SK-N-SH (cell line): Measurements from ENCODE around the gene SYNGR4. TPM values are rescaled to one million over a fixed set of nuclear protein-coding genes. Genes with fewer than 3 reads are reported as not detected.
A peak's percentile ranks its signal among the peaks of the same experiment; 100 is the strongest.

Source experiments
- CTCF ChIA-PET: fragments of 300-600, 350-600 bp; formaldehyde crosslinking; extraction: SDS; loops from one replicate; lab custom pipeline; 2021; lab: Yijun Ruan, JAX
- POLR2A ChIA-PET: fragments of 350-600 bp; sonication (Branson Sonifier 250); formaldehyde crosslinking; extraction: SDS; loops from one replicate; lab custom pipeline; 2020; ENCODE audit warnings: antibody characterized with exemption, inconsistent platforms; lab: Yijun Ruan, JAX
- DNase-seq: peaks from one replicate; pipeline ENCODE4 v3.0.0; 2012
- H2AFZ ChIP-seq: fragments of 200-600 bp; sonication (generic); 2 replicates; pipeline ENCODE4 v1.8.1; 2016; ENCODE audit warnings: antibody characterized with exemption, mild to moderate bottlenecking, low read depth
- H3F3A ChIP-seq: fragments of 200-600 bp; sonication (generic); replicated peaks from 2 replicates; pipeline ENCODE3; 2016; ENCODE audit warnings: antibody characterized with exemption, mild to moderate bottlenecking; ENCODE audit not compliant: insufficient read depth
- H3K27ac ChIP-seq, 2 experiments: fragments of 200-500 bp in 1 of 2; fragments of 200-600 bp in 1 of 2; sonication (Bioruptor generic) in 1 of 2; sonication (generic), shearing (Covaris generic) in 1 of 2; 2 replicates each; pipeline versions ENCODE4 v1.5.1 to v1.6.1; 2014 to 2016; ENCODE audit warnings: low read depth in 2 of 2, inconsistent platforms in 1 of 2, low read length in 1 of 2, mild to moderate bottlenecking in 1 of 2, mixed read lengths in 1 of 2
- H3K27me3 ChIP-seq: fragments of 200-600 bp; sonication (generic), shearing (Covaris generic); 2 replicates; pipeline ENCODE4 v1.6.1; 2016; ENCODE audit warnings: mixed run types; ENCODE audit not compliant: insufficient read depth
- H3K36me3 ChIP-seq, 2 experiments: fragments of 200-500 bp in 1 of 2; fragments of 200-600 bp in 1 of 2; sonication (Bioruptor generic) in 1 of 2; sonication (generic) in 1 of 2; replicated peaks in 1 of 2; 2 replicates each; pipeline versions ENCODE3 to v1.5.1; 2014 to 2016; ENCODE audit warnings: low read length in 1 of 2, mild to moderate bottlenecking in 1 of 2; ENCODE audit not compliant: insufficient read depth in 2 of 2, control insufficient read depth in 1 of 2
- H3K4me1 ChIP-seq, 2 experiments: fragments of 200-500 bp in 1 of 2; fragments of 200-600 bp in 1 of 2; sonication (Bioruptor generic) in 1 of 2; sonication (generic), shearing (Covaris generic) in 1 of 2; 2 replicates each; pipeline versions ENCODE4 v1.5.1 to v1.6.1; 2014 to 2016; ENCODE audit warnings: low read depth in 1 of 2, low read length in 1 of 2, mixed run types in 1 of 2; ENCODE audit not compliant: insufficient read depth in 2 of 2, control insufficient read depth in 1 of 2
- H3K4me2 ChIP-seq: fragments of 200-600 bp; sonication (generic), shearing (Covaris generic); 2 replicates; pipeline ENCODE4 v1.6.1; 2017; ENCODE audit warnings: mixed run types
- H3K4me3 ChIP-seq, 2 experiments: fragments of 200-500 bp in 1 of 2; fragments of 200-600 bp in 1 of 2; sonication (Bioruptor generic) in 1 of 2; sonication (generic), shearing (Covaris generic) in 1 of 2; 2 replicates each; pipeline versions ENCODE4 v1.5.1 to v1.8.1; 2014 to 2016; ENCODE audit warnings: low read depth in 2 of 2, inconsistent platforms in 1 of 2, low read length in 1 of 2, mild to moderate bottlenecking in 1 of 2, mixed read lengths in 1 of 2, moderate library complexity in 1 of 2
- H3K79me2 ChIP-seq: fragments of 200-600 bp; sonication (generic); 2 replicates; pipeline ENCODE4 v1.8.1; 2017; ENCODE audit warnings: mild to moderate bottlenecking; ENCODE audit not compliant: insufficient read depth
- H3K9ac ChIP-seq: fragments of 200-600 bp; sonication (generic); 2 replicates; pipeline ENCODE4 v1.6.1; 2017; ENCODE audit warnings: mixed run types
- H3K9me2 ChIP-seq: fragments of 200-600 bp; sonication (generic); 2 replicates; pipeline ENCODE4 v1.6.1; 2017; ENCODE audit warnings: mixed run types
- H3K9me3 ChIP-seq: fragments of 200-600 bp; sonication (generic); 2 replicates; pipeline ENCODE4 v1.6.1; 2017; ENCODE audit warnings: mixed run types, mild to moderate bottlenecking, moderate library complexity
- H4K20me1 ChIP-seq: fragments of 200-600 bp; sonication (generic); 2 replicates; pipeline ENCODE4 v1.6.1; 2017; ENCODE audit warnings: mild to moderate bottlenecking, mixed run types; ENCODE audit not compliant: insufficient read depth
- CHD2 ChIP-seq: fragments of 150-350 bp; IDR thresholded peaks from 2 replicates; pipeline ENCODE4 v1.6.1; 2018; ENCODE audit warnings: low read length; ENCODE audit not compliant: partially characterized antibody
- CTCF ChIP-seq: fragments of 200-600 bp; sonication (generic); IDR thresholded peaks from 2 replicates; pipeline ENCODE4 v1.6.1; 2017; ENCODE audit warnings: antibody characterized with exemption, mild to moderate bottlenecking, moderate library complexity
- EZH2phosphoT487 ChIP-seq: fragments of 200-600 bp; sonication (generic); IDR thresholded peaks from 2 replicates; pipeline ENCODE4 v1.6.1; 2017; ENCODE audit warnings: low read depth, mixed run types, mild to moderate bottlenecking, antibody characterized with exemption, moderate library complexity, borderline replicate concordance
- FOSL2 ChIP-seq: IDR thresholded peaks from 2 replicates; pipeline ENCODE4 v1.4.0; 2012; ENCODE audit warnings: low read depth, mild to moderate bottlenecking, moderate library complexity, borderline replicate concordance
- FOXM1 ChIP-seq: IDR thresholded peaks from 2 replicates; pipeline ENCODE4 v1.4.0; 2012; ENCODE audit warnings: low read depth, mild to moderate bottlenecking
- IRF3 ChIP-seq: fragments of 150-350 bp; IDR thresholded peaks from 2 replicates; pipeline ENCODE4 v1.6.1; 2016; ENCODE audit warnings: mild to moderate bottlenecking, low read depth, low read length
- JUND ChIP-seq: IDR thresholded peaks from 2 replicates; pipeline ENCODE4 v1.4.0; 2012
- MEF2A ChIP-seq: IDR thresholded peaks from 2 replicates; pipeline ENCODE4 v1.4.0; 2012; ENCODE audit warnings: low read depth, borderline replicate concordance
- MXI1 ChIP-seq: IDR thresholded peaks from 2 replicates; pipeline ENCODE4 v1.6.1; 2012; ENCODE audit warnings: mild to moderate bottlenecking, low read depth, low read length, improper control_type of control experiment
- NFIC ChIP-seq: IDR thresholded peaks from 2 replicates; pipeline ENCODE4 v1.4.0; 2012; ENCODE audit warnings: borderline replicate concordance
- NRF1 ChIP-seq: IDR thresholded peaks from 2 replicates; pipeline ENCODE4 v1.6.1; 2012; ENCODE audit warnings: low read depth, mild to moderate bottlenecking, low read length
- RAD21 ChIP-seq: IDR thresholded peaks from 2 replicates; pipeline ENCODE4 v1.6.1; 2012; ENCODE audit warnings: mild to moderate bottlenecking, low read length
- SMC3 ChIP-seq: IDR thresholded peaks from 2 replicates; pipeline ENCODE4 v1.6.1; 2012; ENCODE audit warnings: low read depth, low read length, improper control_type of control experiment
- TCF12 ChIP-seq: IDR thresholded peaks from 2 replicates; pipeline ENCODE4 v1.4.0; 2012
- ZBTB33 ChIP-seq: IDR thresholded peaks from 2 replicates; pipeline ENCODE4 v1.4.0; 2012; ENCODE audit warnings: low read depth, borderline replicate concordance
- WGBS: methylation state at CpG from one replicate; pipeline ENCODE4 v1.1.6; 2017; ENCODE audit warnings: low lambda C conversion rate; 5-methylcytosine and 5-hydroxymethylcytosine counted together
- polyA plus RNA-seq, 3 experiments: library from polyadenylated mRNA; depleted of rRNA; stranded (reverse); fragments of >200 nt; gene quantifications; 2 replicates each; pipeline ENCODE4 v1.2.3, GENCODE V29; 2012
- TF ChIP-seq, protein P1 (sequence below): IDR thresholded peaks from 2 replicates; pipeline ENCODE4 v1.6.1; 2012; ENCODE audit warnings: mild to moderate bottlenecking, low read depth, low read length, moderate library complexity

SYNGR4 gene
- polyA plus RNA-seq, 1 of the 3 experiments (the other 2 are of a cell fraction), result 0.08 TPM

- DNase-seq, result peak; percentile 67
- Histone ChIP-seq H3K9me2 (no peaks in the 10 kb centered on the region), H3F3A (peaks cover 5% of the 10 kb centered on the region), H4K20me1 (no peaks in the 10 kb centered on the region), H3K4me3 (no peak overlapping the region; a peak in 1 of 4 replicates), H3K9me3 (no peaks in the 10 kb centered on the region), H3K27ac (no peak overlapping the region), H3K36me3 (no peaks in the 10 kb centered on the region), H3K79me2 (0 out of 2 replicates have a peak, but pooled peaks cover 6% of the 10 kb centered on the region), H2AFZ (no peak overlapping the region), H3K27me3 (no peaks in the 10 kb centered on the region), H3K4me1 (peaks cover 12 to 24% of the 10 kb centered on the region in 2 experiments), H3K9ac (no peak overlapping the region), H3K4me2 (no peak overlapping the region)
- CTCF ChIA-PET, result interaction anchor here (0.6 to 2.9 kb wide), 7 partner anchors 9 to 503 kb away, joined by 3 to 10 read pairs (median 3); no protein-coding TSS in a partner anchor
- TF ChIP-seq CTCF (peak; percentile 73), IRF3 (no peak), SMC3 (peak; percentile 66), RAD21 (peak; percentile 59)
- 59% methylated on average over 16 of the region's 16 CpGs for WGBS
- POLR2A ChIA-PET, result no interaction called here
Observed at GRCh38 chr19:48319647-48320541, 44.3 kb upstream of the SYNGR4 start.

- DNase-seq, result peak; percentile 97
- no peak for TF ChIP-seq ZBTB33
- TF ChIP-seq TCF12, result no peak
- TF ChIP-seq, protein P1, sequence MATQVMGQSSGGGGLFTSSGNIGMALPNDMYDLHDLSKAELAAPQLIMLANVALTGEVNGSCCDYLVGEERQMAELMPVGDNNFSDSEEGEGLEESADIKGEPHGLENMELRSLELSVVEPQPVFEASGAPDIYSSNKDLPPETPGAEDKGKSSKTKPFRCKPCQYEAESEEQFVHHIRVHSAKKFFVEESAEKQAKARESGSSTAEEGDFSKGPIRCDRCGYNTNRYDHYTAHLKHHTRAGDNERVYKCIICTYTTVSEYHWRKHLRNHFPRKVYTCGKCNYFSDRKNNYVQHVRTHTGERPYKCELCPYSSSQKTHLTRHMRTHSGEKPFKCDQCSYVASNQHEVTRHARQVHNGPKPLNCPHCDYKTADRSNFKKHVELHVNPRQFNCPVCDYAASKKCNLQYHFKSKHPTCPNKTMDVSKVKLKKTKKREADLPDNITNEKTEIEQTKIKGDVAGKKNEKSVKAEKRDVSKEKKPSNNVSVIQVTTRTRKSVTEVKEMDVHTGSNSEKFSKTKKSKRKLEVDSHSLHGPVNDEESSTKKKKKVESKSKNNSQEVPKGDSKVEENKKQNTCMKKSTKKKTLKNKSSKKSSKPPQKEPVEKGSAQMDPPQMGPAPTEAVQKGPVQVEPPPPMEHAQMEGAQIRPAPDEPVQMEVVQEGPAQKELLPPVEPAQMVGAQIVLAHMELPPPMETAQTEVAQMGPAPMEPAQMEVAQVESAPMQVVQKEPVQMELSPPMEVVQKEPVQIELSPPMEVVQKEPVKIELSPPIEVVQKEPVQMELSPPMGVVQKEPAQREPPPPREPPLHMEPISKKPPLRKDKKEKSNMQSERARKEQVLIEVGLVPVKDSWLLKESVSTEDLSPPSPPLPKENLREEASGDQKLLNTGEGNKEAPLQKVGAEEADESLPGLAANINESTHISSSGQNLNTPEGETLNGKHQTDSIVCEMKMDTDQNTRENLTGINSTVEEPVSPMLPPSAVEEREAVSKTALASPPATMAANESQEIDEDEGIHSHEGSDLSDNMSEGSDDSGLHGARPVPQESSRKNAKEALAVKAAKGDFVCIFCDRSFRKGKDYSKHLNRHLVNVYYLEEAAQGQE, result no peak
- TF ChIP-seq FOSL2, result no peak
- no peak for TF ChIP-seq NFIC
- no peak for TF ChIP-seq CHD2
- TF ChIP-seq IRF3, result no peak
- TF ChIP-seq JUND, result no peak
- no peak for TF ChIP-seq MXI1
- no peak for TF ChIP-seq EZH2phosphoT487
- no peak for TF ChIP-seq NRF1
- no peak for TF ChIP-seq FOXM1
- no peak for TF ChIP-seq MEF2A
Observed at GRCh38 chr19:48321372-48321621, 42.9 kb upstream of the SYNGR4 start.

More at GRCh38 chr19:48321372-48321621, 42.9 kb upstream of the SYNGR4 start:
- no peaks in the 10 kb centered on the region for H3K27me3 ChIP-seq
- peak overlapping the region; percentile 64 to 67 for H3K4me3 ChIP-seq
- H3K27ac ChIP-seq, result peak overlapping the region; percentile 97
- no peaks in the 10 kb centered on the region for H4K20me1 ChIP-seq
- ChIA-PET POLR2A (interaction anchor here (1.0 kb wide), 1 partner anchor 9 kb away, joined by 8 read pairs; no protein-coding TSS in a partner anchor), CTCF (interaction anchor here (0.6 to 1.0 kb wide), 3 partner anchors 61 to 274 kb away, joined by 3 to 4 read pairs (median 3); no protein-coding TSS in a partner anchor)
- WGBS, result under 1% methylated on average over 19 of the region's 22 CpGs
- H3F3A ChIP-seq, result peaks cover 13% of the 10 kb centered on the region
- no peaks in the 10 kb centered on the region for H3K9me2 ChIP-seq
- H3K36me3 ChIP-seq, result no peaks in the 10 kb centered on the region
- no peaks in the 10 kb centered on the region for H3K9me3 ChIP-seq
- H3K4me2 ChIP-seq, result peak overlapping the region; percentile 93
- peaks cover 14 to 28% of the 10 kb centered on the region in 2 experiments for H3K4me1 ChIP-seq
- H2AFZ ChIP-seq, result peak overlapping the region; percentile 70; the same call in 1 of the 2 replicates
- H3K9ac ChIP-seq, result peak overlapping the region; percentile 91
- peaks cover 15% of the 10 kb centered on the region for H3K79me2 ChIP-seq
